PC-3 (cell line): ENCODE results near the gene PDIA6. TPM values are rescaled to one million over a fixed set of nuclear protein-coding genes. Genes with fewer than 3 reads are reported as not detected.
"Not testable (repeated sequence)": the region's sequence is repeated elsewhere in the genome, so short reads cannot be mapped to it uniquely, and the experiment has no call there.

Source experiments
- ATAC-seq: fragments of 200-7000 bp; cut with Tn5 transposase; 2 replicates; pipeline ENCODE4 v1.9.1; 2020; ENCODE audit warnings: mild to moderate bottlenecking, moderate library complexity
- BruUV-seq: library from RNA; stranded (reverse); fragments of 400-500 nt; replicated peaks from 2 replicates; lab custom pipeline; 2021; lab: Mats Ljungman, UMichigan
- CTCF ChIA-PET: fragments of 300-600 bp; sonication (Branson Sonifier 250); formaldehyde crosslinking; loops from one replicate; lab custom pipeline; 2022; ENCODE audit warnings: antibody characterized with exemption; lab: Charles Lee
- POLR2A ChIA-PET: fragments of 300-600 bp; sonication (Branson Sonifier 250); formaldehyde crosslinking; loops from one replicate; lab custom pipeline; 2022; ENCODE audit warnings: antibody characterized with exemption; ENCODE audit not compliant: unreplicated experiment; lab: Charles Lee
- DNase-seq: peaks from one replicate; pipeline ENCODE4 v3.0.0-alpha.2; 2015
- H2AFZ ChIP-seq: fragments of 300-600 bp; sonication (generic); 2 replicates; pipeline ENCODE4 v1.6.0; 2016; ENCODE audit warnings: antibody characterized with exemption, low read length
- H3F3A ChIP-seq: fragments of 300-600 bp; sonication (generic); one replicate; pipeline ENCODE4 v1.6.0; 2017; ENCODE audit warnings: antibody characterized with exemption, low read length, control low read depth, mild to moderate bottlenecking; ENCODE audit not compliant: unreplicated experiment
- H3K27ac ChIP-seq: fragments of 300-600 bp; sonication (generic); 2 replicates; pipeline ENCODE4 v1.5.1; 2016; ENCODE audit warnings: mild to moderate bottlenecking, low read length
- H3K27me3 ChIP-seq: fragments of 300-600 bp; sonication (generic); 2 replicates; pipeline ENCODE4 v1.6.1; 2016; ENCODE audit warnings: low read length, mixed read lengths
- H3K36me3 ChIP-seq: fragments of 300-600 bp; sonication (generic); 2 replicates; pipeline ENCODE4 v1.6.1; 2016; ENCODE audit warnings: low read depth, mixed run types, low read length, mixed read lengths
- H3K4me1 ChIP-seq: fragments of 300-600 bp; sonication (generic); 2 replicates; pipeline ENCODE4 v1.5.1; 2016; ENCODE audit warnings: low read length; ENCODE audit not compliant: insufficient read depth
- H3K4me2 ChIP-seq: fragments of 300-600 bp; sonication (generic); 2 replicates; pipeline ENCODE4 v1.6.0; 2016; ENCODE audit warnings: low read length
- H3K4me3 ChIP-seq: fragments of 300-600 bp; sonication (generic); 2 replicates; pipeline ENCODE4 v1.5.1; 2016; ENCODE audit warnings: mild to moderate bottlenecking, low read length, mixed read lengths
- H3K79me2 ChIP-seq: fragments of 300-600 bp; sonication (generic); 2 replicates; pipeline ENCODE4 v1.6.1; 2017; ENCODE audit warnings: low read length, mixed read lengths
- H3K9ac ChIP-seq: fragments of 300-600 bp; sonication (generic); 2 replicates; pipeline ENCODE4 v1.6.0; 2016; ENCODE audit warnings: mild to moderate bottlenecking, low read length
- H3K9me2 ChIP-seq: fragments of 300-600 bp; sonication (generic); replicated peaks from 2 replicates; pipeline ENCODE4 v1.6.1; 2016; ENCODE audit warnings: mixed run types, low read length, mixed read lengths
- H3K9me3 ChIP-seq: fragments of 300-600 bp; sonication (generic); 2 replicates; pipeline ENCODE4 v1.6.1; 2016; ENCODE audit warnings: low read length, mixed read lengths
- H4K20me1 ChIP-seq: fragments of 300-600 bp; sonication (generic); 2 replicates; pipeline ENCODE4 v1.6.1; 2016; ENCODE audit warnings: low read length, mixed read lengths
- CTCF ChIP-seq: fragments of 300-600 bp; sonication (generic); conservative IDR thresholded peaks from 2 replicates; pipeline ENCODE4 v1.5.1; 2017; ENCODE audit warnings: antibody characterized with exemption, low read depth, mild to moderate bottlenecking, low read length
- EZH2 ChIP-seq: fragments of 300-600 bp; sonication (generic); IDR thresholded peaks from one replicate; pipeline ENCODE4 v1.6.1; 2017; ENCODE audit warnings: antibody characterized with exemption, mild to moderate bottlenecking, low read length; ENCODE audit not compliant: unreplicated experiment
- EZH2phosphoT487 ChIP-seq: fragments of 300-600 bp; sonication (generic); IDR thresholded peaks from 2 replicates; pipeline ENCODE4 v1.6.1; 2018; ENCODE audit warnings: mild to moderate bottlenecking, antibody characterized with exemption, low read length, borderline replicate concordance
- intact Hi-C: fragments of 100-400 bp; cut with micrococcal nuclease; formaldehyde crosslinking; loops from 2 replicates; pipeline ENCODE4 v1.9.0; 2023
- total RNA-seq: library from RNA; depleted of rRNA; stranded (reverse); fragments of >200 nt; gene quantifications from 2 replicates; pipeline ENCODE4 v1.2.3, GENCODE V29; 2014

Gene PDIA6
- total RNA-seq, 1 experiment from 2014 or later: 351 TPM

- H3K9me3 ChIP-seq: no peaks in the 10 kb centered on the region
- peaks cover 28% of the 10 kb centered on the region for H3K79me2 ChIP-seq
- no peaks in the 10 kb centered on the region for H3K9me2 ChIP-seq
- H3K36me3 ChIP-seq: peaks cover 9% of the 10 kb centered on the region; the same call in 1 of the 2 replicates
- no peak overlapping the region for H3K9ac ChIP-seq
- DNase-seq: peak; percentile 9
- ATAC-seq: no peak
- no peaks in the 10 kb centered on the region for H3F3A ChIP-seq
- TF ChIP-seq CTCF (0 out of 2 replicates have a peak, but pooled peaks have one; percentile 32), EZH2phosphoT487 (no peak)
- H3K4me2 ChIP-seq: no peak overlapping the region
- peaks cover 21% of the 10 kb centered on the region for H4K20me1 ChIP-seq
- no peak overlapping the region for H3K4me3 ChIP-seq
- no TSS peak for BruUV-seq
- intact Hi-C loops: loop anchor here (10.0 kb wide), 1 partner anchor 100 kb away; no protein-coding TSS in a partner anchor
- peaks cover 21% of the 10 kb centered on the region for H3K4me1 ChIP-seq
- ChIA-PET CTCF (no interaction called here), POLR2A (no interaction called here)
- no peak overlapping the region for H3K27ac ChIP-seq
- H3K27me3 ChIP-seq: peaks cover 10% of the 10 kb centered on the region
- no peak overlapping the region for H2AFZ ChIP-seq
Observed at GRCh38 chr2:10814571-10815331, 2.2 kb upstream of the PDIA6 start.

- peaks cover 34% of the 10 kb centered on the region for H3K79me2 ChIP-seq
- no peaks in the 10 kb centered on the region for H3K9me3 ChIP-seq
- POLR2A ChIA-PET: no interaction called here
- no TSS peak for BruUV-seq
- intact Hi-C loops: loop anchor here (10.0 kb wide), 1 partner anchor 99 kb away; no protein-coding TSS in a partner anchor
- H2AFZ ChIP-seq: no peak overlapping the region
- peaks cover 22% of the 10 kb centered on the region for H3K4me1 ChIP-seq
- DNase-seq (no peak), ATAC-seq (no peak)
- 0 out of 2 replicates have a peak, but pooled peaks cover 4% of the 10 kb centered on the region for H3K27me3 ChIP-seq
- H3K4me2 ChIP-seq: no peak overlapping the region
- H3K27ac ChIP-seq: no peak overlapping the region
- H3F3A ChIP-seq: no peaks in the 10 kb centered on the region
- H3K4me3 ChIP-seq: no peak overlapping the region
- H3K9ac ChIP-seq: no peak overlapping the region
- CTCF ChIA-PET: no interaction called here
- peaks cover 11% of the 10 kb centered on the region; the same call in 1 of the 2 replicates for H3K36me3 ChIP-seq
- TF ChIP-seq EZH2 (no peak), CTCF (no peak), EZH2phosphoT487 (no peak)
- H3K9me2 ChIP-seq: no peaks in the 10 kb centered on the region
- peaks cover 27% of the 10 kb centered on the region for H4K20me1 ChIP-seq
Observed at GRCh38 chr2:10814142-10814541, 1.6 kb upstream of the PDIA6 start.

- DNase-seq, H3F3A ChIP-seq, H3K9me2 ChIP-seq, H3K27me3 ChIP-seq, H3K9me3 ChIP-seq, CTCF ChIA-PET: not testable (repeated sequence)
- Histone ChIP-seq H3K4me1 (peaks cover 22% of the 10 kb centered on the region), H3K79me2 (peaks cover 41% of the 10 kb centered on the region), H3K4me2 (peak overlapping the region; percentile 95), H3K36me3 (peaks cover 13% of the 10 kb centered on the region; the same call in 1 of the 2 replicates), H4K20me1 (peaks cover 34% of the 10 kb centered on the region), H3K27ac (0 out of 2 replicates have a peak overlapping the region, but pooled peaks have one; percentile 15), H3K4me3 (peak overlapping the region; percentile 78), H2AFZ (peak overlapping the region; percentile 96), H3K9ac (peak overlapping the region; percentile 97)
- POLR2A ChIA-PET: interaction anchor here (0.7 kb wide), 1 partner anchor 13 kb away, joined by 5 read pairs; no protein-coding TSS in a partner anchor
- intact Hi-C loops: loop anchor here (10.0 kb wide), 1 partner anchor 99 kb away; no protein-coding TSS in a partner anchor
- ATAC-seq: peak; percentile 29
- TSS peak; percentile 93 for BruUV-seq
Observed at GRCh38 chr2:10813163-10814138, 866 bp upstream of the PDIA6 start.
